Activated CD4-positive, alpha-beta T cell treated with anti-CD3 and anti-CD28 coated beads, Interleukin-2, amount 50 U/mL, for 24 hours (primary cell): ENCODE results near the gene CTPS1.
A peak's percentile ranks its signal among the peaks of the same experiment; 100 is the strongest.

ENCODE experiments used
- DNase-seq, 2 donors: peaks; one replicate each; pipeline ENCODE4 v3.0.0-alpha.2; 2020; ENCODE audit warnings: low read depth in 1 of 2, low spot score in 1 of 2

The CTPS1 gene, protein sequence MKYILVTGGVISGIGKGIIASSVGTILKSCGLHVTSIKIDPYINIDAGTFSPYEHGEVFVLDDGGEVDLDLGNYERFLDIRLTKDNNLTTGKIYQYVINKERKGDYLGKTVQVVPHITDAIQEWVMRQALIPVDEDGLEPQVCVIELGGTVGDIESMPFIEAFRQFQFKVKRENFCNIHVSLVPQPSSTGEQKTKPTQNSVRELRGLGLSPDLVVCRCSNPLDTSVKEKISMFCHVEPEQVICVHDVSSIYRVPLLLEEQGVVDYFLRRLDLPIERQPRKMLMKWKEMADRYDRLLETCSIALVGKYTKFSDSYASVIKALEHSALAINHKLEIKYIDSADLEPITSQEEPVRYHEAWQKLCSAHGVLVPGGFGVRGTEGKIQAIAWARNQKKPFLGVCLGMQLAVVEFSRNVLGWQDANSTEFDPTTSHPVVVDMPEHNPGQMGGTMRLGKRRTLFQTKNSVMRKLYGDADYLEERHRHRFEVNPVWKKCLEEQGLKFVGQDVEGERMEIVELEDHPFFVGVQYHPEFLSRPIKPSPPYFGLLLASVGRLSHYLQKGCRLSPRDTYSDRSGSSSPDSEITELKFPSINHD

DNA sequence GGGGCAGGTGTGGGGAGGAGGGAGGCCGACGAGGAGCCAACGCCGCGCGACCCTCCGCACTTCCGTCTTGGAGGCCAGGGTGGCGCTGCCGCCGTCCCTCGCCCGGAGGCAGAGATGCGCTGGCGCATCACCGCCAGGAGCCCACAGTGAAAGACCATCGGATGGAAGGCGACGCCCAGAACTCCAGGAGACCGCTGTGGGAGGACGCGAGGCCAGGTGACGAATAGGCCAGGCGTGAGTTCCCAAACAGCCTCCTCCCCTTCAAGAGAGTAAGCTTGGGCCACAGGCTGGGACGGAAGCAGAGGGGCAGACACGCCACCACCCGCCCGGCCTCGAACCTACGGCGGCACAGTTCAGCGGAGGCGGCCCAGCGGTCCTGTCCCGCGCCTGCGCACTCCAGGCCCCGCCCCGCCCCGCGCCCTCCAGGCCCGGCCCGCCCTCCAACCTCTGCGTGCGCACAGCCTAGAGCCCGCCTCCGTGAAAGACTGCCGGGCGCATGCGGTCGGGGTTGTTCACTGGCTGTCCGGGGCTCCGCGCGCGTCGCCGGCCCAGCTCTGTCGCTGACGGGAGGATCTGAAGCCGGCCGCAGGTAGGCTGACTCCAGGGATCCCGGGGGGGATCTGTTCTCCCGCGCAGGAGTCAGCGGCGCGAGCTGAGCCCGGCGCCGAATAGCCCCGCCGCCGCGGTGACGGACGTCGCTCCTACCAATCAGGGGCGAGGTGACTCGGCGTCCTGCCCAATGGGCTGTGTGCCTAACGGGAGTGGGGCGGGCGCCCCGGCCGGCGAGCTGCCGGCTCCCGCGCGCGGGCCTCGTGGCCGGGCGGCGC lies at the start of gene CTPS1:
TSS of gene CTPS1 (plus strand) at position 456 of the 827 bp plus-strand sequence. CDS start 3,595 bp downstream, outside the sequence.
- DNase-seq = peak; percentile 92 to 95

DNA sequence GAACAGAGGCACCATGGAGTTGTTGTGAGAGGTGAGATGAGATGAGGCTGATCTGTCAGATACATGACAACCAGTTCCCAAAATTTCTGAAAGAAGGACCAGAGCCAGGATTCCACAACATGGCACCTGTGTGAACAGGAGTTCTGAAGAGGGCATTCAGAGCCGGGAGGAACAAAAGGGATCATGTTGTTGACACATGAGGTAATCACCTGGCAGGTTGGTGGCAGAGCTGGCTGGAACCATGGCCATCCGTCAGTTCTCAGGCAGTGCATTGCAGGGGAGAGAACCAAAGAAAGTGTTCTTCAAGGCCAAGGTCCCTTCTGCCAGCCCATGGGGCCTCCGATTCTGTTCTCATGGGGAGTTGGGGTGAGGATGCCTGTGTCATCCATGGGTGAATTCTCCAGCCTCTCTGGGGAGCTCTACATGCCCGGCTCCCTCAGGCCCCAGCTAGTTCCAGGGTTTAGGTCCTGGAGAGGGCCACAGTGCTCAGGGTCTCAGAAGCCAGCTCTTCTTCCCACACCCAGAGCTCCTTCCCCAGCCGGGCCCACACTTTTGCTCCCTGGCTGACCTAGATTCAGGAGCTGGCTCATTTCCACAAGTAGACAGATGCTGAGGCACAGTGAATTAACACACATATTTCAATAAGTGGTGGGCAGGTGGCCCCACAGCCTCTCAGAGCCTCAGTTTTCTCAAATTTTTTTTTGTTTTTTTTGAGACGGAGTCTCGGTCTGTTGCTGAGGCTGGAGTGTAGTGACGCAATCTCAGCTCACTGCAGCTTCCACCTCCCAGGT lies 49.1 kb upstream of the CTPS1 start:
- DNase-seq = no peak

DNA sequence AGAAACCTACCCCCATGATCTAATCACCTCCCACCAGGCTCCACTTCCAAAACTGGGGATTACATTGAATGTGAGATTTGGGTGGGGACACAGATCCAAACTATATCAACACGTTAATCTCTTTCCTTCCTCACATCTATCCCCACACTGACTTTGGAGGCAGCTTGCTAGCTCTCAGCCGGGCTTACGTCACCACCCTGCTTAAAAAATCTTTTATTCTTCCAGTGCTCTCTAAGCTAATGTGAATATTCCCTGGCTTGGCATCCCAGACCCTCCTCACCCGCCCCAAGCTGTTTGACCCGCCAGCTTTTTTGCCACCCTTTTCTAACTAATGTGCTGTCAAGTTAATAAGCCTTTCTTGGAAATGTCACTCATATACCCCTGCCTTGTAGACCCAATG lies 47.9 kb upstream of the CTPS1 start:
- DNase-seq = no peak

DNA sequence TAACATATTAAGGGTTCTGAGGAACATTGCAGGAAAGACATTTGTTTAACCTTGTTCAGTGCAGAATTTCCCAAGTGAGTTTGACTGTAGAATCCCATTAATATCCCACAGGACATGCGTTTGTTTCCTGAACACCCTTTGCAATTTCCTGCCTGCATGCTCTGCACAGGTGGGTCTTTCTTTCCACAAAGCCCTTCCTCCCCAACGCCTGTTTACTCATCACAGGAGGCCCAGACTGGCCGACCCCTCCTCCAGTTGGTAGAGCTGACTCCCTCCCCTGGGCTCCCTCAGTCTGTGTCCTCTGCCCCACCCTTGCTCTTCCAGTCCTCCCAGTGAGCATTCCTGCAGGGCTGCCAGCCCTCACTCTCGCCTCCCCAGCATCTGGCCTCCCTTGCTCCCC lies 47.5 kb upstream of the CTPS1 start:
- no peak for DNase-seq

DNA sequence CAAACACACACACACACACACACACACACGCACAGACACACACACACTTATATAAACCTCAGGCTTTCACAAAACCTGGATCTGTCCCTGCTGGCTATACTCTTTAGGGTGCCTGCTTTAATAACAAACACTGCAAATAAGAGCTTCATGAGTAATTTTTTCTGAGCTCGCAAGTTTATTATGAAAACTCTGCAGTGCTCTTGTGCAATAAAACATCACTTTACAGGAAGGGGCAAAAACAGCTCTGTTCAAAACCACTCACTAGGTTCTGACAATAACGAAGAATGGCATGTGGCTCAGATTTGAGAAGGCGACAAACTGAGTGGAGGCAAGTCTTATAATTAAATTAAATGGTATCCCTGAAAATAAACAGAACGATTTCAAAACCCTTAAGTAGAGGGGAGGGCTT lies 42.6 kb upstream of the CTPS1 start:
- DNase-seq = no peak

DNA sequence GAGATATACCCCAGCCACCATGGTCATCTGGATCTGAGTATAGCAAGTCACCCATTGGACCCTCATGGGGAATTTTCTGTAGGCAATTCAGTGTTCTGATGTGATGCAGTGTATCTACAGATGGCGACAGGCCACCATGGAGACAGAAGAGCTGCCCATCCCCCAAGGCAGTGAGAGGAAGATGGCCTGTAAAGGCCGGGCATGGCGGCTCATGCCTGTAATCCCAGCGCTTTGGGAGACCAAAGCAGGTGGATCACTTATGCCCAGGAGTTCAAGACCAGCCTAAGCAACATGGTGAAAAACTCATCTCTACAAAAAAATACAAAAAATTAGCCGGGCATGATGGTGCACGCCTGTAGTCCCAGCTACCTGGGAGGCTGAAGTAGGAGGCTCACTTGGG lies 41.1 kb upstream of the CTPS1 start:
- DNase-seq = no peak

DNA sequence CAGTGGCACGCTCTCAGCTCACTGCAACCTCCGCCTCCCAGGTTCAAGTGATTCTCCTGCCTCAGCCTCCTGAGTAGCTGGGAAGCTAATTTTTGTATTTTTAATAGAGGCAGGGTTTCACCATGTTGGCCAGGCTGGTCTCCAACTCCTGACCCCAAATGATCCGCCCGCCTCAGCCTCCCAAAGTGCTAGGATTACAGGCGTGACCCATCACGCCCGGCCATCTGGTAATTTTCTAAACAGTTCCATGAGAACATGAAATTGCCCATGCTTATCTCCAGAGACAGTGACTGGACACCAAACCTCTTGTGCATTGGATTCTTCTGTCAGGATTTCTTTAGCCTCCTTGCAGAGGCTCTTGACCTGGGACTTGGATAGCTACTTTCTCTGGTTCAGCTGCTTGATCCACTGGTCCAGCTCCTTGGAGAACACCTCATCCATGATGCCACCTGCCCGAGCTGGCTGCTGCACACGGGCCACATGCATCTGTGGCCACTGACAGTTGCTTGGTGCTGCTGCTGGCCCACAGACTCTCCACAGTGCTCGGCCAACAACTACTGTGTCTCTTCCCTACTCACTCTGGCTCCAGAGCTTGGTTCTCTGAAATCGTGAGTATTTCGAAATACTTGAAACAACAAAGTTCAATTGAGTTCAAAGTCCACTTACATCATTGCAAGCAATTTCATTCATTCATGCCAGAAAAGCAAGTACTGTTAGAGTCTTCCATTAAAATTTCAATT lies 40.0 kb upstream of the CTPS1 start:
- no peak for DNase-seq

DNA sequence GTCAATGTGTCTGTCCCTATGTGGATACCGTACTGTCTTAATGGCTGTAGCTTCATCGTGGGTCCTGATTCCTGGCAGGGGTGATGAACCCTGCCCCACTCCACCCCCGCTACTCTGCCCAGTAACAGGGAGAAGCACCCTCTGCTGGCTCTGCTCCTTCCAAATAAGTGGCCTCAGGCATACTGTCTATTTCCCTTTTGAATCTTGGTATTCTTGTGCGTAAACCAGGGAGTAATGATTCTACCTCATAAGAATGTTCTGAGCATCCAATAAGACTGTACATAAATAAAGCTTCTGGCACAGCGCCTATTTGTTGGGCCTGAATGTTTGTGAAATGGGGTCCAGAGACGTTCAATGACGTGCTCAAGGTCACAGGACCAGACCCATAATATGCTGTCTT lies 35.2 kb upstream of the CTPS1 start:
- no peak for DNase-seq

DNA sequence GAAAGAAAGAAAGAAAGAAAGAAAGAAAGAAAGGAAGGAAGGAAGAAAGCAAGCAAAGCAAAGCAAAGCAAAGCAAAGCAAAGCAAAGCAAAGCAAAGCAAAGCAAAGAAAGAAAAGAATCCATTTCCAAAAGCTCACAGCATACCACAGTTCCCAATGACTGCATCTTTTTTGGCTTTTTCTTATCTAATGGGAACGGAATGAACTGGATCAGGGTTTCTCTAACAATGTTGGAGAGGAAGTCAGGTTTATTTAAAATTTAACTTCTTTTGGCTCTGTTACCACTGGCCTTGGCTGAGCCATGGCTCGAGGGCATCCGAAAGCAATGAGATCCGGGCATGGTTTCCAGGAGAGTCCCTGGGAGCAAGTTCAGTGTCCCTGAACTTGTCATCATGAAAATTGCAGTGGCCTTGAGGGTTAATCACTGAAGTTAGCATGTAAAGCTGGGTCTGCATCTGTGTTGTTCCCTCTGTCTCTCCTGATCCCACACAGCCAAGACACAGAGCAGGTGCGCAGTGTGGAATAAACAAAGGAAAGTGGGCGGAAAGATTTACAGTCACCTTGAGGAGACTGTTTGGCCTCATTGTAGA lies 34.6 kb upstream of the CTPS1 start:
- DNase-seq = no peak

DNA sequence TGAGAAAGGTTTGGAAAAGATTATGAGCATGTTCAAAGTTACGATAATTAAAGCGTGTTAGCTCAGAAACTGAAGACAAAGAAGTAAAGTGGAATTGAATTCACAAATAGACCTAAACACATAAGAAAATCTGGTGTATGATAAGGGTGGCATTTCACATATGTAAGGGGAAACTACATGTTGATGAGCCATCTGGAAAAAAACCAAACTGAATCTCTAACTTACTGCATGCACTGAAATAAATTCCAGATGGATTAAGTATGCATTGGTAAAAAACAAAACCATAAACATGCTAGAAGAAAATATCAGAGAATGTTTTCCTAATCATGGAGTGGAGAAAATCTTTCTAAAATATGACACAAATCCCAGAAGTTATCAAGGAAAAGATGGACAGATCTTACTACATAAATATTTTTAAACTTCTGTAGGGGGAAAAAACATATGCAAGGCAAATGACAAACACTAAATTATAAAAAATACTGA lies 34.0 kb upstream of the CTPS1 start:
- DNase-seq = no peak

DNA sequence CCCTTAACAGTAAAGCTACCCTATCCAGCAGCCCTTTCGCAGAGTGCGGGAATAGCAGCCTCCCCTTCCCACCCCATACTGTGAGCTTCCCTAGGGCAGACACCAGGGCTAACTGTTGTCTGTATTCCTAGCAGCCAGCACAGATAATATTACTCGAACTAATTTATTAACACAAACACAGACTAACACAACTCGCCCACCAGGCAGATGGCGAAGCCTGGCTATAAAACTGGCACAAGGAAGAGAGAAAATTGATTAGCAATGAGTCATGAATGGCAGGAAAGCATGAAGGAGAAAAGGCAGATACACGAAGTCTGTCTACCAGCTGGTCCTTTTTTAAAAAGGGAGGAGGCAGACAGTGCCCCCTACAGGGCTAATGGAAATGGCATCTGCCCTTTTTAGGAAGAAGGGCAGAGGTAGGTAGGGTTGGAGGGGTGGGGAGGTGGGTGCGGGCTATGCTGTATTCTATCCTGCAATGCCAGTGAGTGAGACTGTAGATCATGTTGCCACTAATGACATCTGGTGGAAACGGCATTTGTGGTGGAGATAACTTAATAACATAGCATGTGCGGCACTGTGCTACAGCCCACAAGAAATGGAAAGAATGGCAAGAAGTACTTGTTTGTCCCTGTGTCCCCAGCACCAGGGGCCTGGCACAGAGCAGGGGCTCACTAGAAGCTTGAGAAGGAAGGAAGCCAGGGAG lies 30.6 kb upstream of the CTPS1 start:
- peak; percentile 16 to 28 for DNase-seq

DNA sequence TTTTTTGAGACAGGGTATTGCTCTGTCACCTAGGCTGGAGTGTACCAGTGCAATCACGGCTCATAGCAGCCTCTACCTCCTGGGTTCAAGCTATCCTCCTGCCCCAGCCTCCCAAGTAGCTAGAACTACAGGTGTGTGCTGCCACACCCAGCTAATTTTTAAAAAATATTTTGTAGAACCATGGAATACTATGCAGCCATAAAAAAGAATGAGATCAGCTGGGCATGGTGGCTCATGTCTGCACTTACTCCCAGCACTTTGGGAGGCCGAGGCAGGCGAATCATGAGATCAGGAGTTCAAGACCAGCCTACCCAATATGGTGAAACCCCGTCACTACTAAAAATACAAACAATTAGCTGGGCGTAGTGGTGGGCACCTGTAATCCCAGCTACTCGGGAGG lies 29.9 kb upstream of the CTPS1 start:
- DNase-seq = no peak

DNA sequence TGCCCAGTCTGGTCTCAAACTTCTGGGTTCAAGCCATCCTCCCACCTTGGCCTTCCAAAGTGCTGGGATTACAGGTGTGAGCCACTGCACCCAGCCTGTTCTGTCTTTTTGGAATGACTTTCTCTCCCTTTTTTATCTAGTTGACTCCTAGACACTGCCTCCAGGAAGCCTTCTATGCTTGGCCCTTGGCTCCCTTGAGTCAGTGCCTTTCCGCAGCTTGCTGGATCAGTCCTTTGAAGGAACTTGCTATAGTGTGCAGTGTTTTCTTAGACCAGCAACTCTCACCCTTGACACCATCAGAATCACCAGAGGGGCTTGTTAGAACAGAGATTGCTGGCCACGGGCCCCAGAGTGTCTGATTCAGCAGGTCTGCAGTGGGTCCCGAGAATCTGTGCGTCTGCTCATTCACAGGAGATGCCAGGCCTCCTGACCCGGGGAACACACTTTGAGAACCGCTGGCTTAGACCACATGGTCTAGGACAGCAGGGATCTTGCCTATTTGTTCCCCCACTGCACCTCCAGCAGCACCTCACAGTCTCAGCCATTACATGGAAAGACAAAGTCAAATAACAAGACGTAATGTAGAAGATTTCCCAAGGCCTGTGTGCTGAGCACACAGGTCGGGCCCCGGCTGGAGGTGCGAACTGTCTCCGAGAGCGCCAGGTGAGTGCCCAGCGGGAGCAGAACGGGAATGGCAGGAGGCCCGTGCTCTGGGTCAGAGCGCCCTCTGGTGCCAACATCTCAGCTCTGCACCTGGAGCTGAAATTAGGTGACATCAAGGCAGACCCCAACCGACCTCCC lies 27.4 kb upstream of the CTPS1 start:
- peak; percentile 30 to 49 for DNase-seq

DNA sequence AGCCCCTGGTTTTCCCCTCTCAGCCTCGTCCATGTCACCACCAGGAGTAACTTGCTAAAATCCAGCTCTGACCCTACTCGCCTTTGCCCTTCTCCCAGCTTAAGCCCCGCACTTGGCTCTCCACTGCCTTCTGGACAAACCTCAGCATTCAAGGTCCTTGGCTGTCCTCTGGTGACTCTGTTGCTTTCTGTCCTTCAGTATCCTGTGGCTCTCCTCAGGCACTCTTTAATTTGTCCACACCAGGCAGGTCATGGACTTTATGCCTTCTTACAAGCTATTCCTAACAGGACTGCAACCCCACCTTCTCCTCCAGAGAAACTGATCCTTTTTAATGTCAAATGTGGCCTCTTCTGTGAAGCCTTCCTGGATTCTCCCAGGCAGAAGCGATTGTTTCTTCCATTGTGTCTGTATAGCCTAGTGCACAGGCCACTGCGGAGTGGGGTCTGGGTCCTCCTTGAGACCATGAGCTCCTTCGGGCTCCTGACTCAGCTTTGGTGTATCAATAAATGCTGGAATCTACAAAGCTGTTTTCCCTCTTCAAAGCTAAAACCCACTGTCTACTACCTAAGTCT lies 26.7 kb upstream of the CTPS1 start:
- no peak for DNase-seq

DNA sequence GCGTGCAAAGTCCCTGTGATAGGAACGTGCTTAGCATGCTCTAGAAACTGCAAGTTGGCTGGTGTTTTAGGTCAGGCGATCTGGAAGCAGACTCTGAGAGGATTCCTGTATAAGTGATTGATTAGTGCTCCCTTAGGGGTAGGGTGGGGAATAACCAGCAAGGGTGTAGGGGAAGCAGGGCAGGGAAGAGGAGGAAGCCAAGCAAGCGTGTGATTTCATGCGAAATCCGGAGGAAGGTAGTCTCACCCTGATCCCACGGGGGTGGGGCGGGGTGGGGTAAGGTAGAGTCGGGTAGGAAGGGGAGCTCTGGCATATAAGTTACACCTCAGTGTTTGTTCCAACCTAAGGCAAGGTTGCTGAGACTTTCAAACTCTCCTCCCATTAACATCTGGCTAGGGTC lies 24.9 kb upstream of the CTPS1 start:
- DNase-seq = no peak

DNA sequence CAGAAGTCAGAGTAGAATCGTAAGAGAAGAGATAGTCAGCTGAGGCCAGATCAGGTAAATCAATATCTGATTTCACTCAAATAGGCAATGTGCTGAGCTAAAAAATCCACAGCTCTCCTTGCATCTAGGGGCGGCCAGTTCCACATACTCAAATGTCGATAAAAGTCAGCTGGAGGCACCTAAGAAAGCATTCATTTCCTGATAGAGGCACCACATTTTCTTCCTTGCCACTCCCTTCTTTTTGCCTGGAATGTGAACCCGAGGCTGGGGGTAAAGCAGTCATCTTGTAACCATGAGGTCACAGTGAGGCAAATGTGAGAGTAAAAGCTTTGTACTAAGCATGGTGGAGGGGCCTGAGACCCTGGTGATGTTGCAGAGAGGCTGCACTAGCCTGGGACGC lies 24.2 kb upstream of the CTPS1 start:
- no peak for DNase-seq

DNA sequence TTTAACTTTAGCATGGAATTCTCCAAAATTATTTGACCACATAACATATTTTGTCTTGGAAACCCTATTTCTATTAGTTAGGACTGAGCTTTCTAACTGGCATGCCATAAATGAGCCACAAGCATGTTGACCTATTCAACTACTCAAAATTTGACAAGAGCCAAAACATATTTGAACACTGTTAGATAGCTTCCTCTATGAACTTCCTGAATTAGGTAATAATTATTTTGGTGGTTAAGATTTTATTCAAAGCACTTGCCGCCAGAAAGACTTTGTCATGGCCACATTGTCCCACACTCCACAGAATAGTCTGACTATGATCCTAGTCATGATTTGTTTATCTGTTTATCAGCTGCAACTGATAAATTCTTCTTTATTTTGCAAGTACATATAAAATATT lies 23.1 kb upstream of the CTPS1 start:
- DNase-seq = no peak

DNA sequence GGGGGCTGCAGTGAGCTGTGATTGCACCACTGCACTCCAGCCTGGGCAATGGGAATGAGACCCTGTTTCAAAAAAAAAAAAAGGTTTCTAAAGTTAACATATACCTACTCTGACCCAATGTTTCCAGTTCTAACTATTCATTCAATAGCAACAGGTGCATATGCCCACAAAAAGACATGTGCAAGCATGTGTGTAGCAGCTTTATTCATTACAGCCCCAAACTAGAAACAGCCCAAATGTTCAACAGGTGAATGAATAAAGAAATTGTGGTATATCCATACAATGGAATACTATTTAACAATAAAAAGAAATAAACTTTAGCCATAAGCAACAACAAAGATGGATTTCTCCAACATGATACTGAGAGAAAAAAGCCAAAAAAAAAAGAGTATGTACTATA lies 21.3 kb upstream of the CTPS1 start:
- no peak for DNase-seq
